PC-3 (cell line): ENCODE results near the gene CCDC177.

ENCODE experiments used
- CTCF ChIP-seq: fragments of 300-600 bp; sonication (generic); conservative IDR thresholded peaks from 2 replicates; pipeline ENCODE4 v1.5.1; 2017; ENCODE audit warnings: antibody characterized with exemption, low read depth, mild to moderate bottlenecking, low read length
- EZH2 ChIP-seq: fragments of 300-600 bp; sonication (generic); IDR thresholded peaks from one replicate; pipeline ENCODE4 v1.6.1; 2017; ENCODE audit warnings: antibody characterized with exemption, mild to moderate bottlenecking, low read length; ENCODE audit not compliant: unreplicated experiment
- EZH2phosphoT487 ChIP-seq: fragments of 300-600 bp; sonication (generic); IDR thresholded peaks from 2 replicates; pipeline ENCODE4 v1.6.1; 2018; ENCODE audit warnings: mild to moderate bottlenecking, antibody characterized with exemption, low read length, borderline replicate concordance

GRCh38 chr14:69582829-69583228 is 8.2 kb upstream of the CCDC177 start:
- no peak for TF ChIP-seq CTCF
- no peak for TF ChIP-seq EZH2phosphoT487
- no peak for TF ChIP-seq EZH2
